Sigmoid colon (tissue), 4 donors: Measurements from ENCODE around the gene SNX5.

ENCODE experiments used
- POLR2A ChIP-seq, 2 donors: fragments of 450-650 bp; IDR thresholded peaks; one replicate each; pipeline ENCODE4 v1.6.1; 2016; ENCODE audit warnings: antibody characterized with exemption in 2 of 2, mild to moderate bottlenecking in 2 of 2, moderate library complexity in 2 of 2
- POLR2AphosphoS5 ChIP-seq, 4 donors: sonication (generic); formaldehyde crosslinking; IDR thresholded peaks; one replicate each; pipeline ENCODE4 v1.6.1; 2017; ENCODE audit warnings: antibody characterized with exemption in 4 of 4
- TF ChIP-seq, protein P1 (sequence below), 4 experiments: fragments of 450-650 bp in 3 of 4; fragments of 200-600 bp in 1 of 4; IDR thresholded peaks; one replicate each; pipeline ENCODE4 v1.5.1; 2016 to 2019; ENCODE audit warnings: antibody characterized with exemption in 4 of 4, mild to moderate bottlenecking in 3 of 4, moderate library complexity in 2 of 4

GRCh38 chr20:17909869-17910321, 58.7 kb downstream of the SNX5 start:
- TF ChIP-seq POLR2A (IDR thresholded peaks at IDR 0.05) (no peak), POLR2AphosphoS5 (IDR thresholded peaks at IDR 0.05) (peak in 1 of 4 donors; percentile 29)
- TF ChIP-seq, protein P1, sequence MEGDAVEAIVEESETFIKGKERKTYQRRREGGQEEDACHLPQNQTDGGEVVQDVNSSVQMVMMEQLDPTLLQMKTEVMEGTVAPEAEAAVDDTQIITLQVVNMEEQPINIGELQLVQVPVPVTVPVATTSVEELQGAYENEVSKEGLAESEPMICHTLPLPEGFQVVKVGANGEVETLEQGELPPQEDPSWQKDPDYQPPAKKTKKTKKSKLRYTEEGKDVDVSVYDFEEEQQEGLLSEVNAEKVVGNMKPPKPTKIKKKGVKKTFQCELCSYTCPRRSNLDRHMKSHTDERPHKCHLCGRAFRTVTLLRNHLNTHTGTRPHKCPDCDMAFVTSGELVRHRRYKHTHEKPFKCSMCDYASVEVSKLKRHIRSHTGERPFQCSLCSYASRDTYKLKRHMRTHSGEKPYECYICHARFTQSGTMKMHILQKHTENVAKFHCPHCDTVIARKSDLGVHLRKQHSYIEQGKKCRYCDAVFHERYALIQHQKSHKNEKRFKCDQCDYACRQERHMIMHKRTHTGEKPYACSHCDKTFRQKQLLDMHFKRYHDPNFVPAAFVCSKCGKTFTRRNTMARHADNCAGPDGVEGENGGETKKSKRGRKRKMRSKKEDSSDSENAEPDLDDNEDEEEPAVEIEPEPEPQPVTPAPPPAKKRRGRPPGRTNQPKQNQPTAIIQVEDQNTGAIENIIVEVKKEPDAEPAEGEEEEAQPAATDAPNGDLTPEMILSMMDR (IDR thresholded peaks at IDR 0.05), result no peak
